ENCODE data around the gene ZNF497.

The ZNF497 gene

DNA sequence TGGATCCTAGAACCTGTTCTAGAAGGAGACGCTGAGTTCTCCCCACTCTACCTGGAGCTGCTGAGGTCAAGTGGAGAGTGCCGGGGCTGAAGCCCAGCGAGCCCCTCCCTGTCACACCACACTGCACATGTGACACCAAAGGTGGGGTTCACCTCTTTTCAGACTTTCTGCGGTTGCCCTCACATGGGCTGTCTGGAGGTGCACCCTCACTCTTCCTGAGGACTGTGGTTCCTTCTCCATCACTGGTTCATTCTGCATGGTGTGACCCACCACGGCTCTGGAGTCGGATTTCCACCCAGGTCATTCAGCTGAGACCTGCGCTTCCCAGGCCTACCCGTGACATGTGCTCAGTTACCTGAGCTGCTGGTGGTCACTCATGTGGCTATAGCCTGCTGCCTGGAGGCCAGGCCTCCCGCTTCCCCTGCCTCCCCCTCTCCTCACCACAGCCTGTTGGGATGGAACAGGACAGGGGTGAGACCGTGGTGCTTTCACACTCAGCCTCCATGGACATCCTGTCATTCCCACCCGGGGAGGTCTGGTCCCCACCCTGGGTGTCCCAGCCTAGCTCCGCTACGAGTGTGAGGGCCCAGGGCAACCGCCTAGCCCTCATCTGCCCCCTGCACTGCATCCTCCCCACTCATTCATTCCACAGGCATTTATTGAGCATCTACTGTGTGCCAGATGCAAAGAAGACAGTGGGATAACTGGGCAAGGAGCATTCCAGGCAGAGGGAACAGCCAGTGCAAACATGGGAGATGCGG, 8.7 kb downstream of the ZNF497 start:
- Mint-ChIP-seq H3K27me3 (ENCODE audit: low read depth, poor library complexity) (peaks cover 4% of the 10 kb centered on the region), H3K4me1 (peaks cover 26% of the 10 kb centered on the region), H3K4me3 (no peak overlapping the region), H3K36me3 (ENCODE audit: low read depth) (peaks cover 16% of the 10 kb centered on the region), H3K9me3 (no peaks in the 10 kb centered on the region), H3K27ac (no peak overlapping the region)
- TF ChIP-seq, protein P1, sequence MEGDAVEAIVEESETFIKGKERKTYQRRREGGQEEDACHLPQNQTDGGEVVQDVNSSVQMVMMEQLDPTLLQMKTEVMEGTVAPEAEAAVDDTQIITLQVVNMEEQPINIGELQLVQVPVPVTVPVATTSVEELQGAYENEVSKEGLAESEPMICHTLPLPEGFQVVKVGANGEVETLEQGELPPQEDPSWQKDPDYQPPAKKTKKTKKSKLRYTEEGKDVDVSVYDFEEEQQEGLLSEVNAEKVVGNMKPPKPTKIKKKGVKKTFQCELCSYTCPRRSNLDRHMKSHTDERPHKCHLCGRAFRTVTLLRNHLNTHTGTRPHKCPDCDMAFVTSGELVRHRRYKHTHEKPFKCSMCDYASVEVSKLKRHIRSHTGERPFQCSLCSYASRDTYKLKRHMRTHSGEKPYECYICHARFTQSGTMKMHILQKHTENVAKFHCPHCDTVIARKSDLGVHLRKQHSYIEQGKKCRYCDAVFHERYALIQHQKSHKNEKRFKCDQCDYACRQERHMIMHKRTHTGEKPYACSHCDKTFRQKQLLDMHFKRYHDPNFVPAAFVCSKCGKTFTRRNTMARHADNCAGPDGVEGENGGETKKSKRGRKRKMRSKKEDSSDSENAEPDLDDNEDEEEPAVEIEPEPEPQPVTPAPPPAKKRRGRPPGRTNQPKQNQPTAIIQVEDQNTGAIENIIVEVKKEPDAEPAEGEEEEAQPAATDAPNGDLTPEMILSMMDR (IDR thresholded peaks at IDR 0.05), result no peak
- peak; percentile 27 for DNase-seq

DNA sequence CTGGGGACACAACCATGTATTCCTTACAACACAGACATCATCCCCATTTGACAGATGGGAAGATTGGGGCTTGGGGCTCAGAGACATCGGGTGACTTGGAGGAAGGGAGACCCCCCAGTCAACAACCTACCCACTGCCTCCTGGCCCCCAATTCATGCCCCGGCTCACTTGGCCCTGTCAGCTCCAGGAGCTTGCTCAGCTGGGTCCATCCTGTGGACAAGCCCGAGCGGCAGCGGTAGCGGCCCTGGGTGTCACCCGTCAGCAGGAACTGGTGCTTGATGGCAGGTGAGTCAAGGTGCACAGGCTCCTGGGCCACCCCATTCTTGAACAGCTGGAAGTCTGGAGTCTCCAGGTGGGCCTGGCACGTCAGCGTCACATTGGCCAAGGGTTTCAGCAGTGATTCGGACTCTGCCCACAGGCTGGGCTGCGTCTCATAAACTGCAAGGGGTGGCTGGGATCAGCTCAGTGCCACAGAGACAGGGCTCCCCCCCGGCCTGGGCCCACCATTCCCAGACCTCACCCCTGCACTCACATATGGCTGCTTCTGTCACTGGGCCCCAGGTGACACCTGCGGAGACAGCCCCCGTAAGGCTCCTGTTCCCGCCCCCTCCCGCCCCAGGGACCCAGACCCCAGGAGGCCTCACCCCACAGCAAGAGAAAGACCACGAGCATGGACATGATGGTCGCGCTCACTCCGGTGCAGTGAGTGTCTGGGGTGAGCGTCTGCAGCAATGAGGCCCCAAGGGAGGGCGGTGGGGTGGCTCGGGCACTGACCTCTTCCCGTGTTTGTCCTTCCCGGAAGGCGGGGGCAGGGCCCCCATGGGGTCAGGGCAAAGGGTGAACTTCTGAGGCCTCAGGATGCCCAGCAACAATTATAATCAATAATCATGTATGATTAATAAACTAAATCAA, 9.5 kb downstream of the ZNF497 start, which contains the start of gene A1BG:
Gene A1BG, minus strand, starts transcription at position 733 of the 912 bp plus-strand sequence. Its CDS starts 55 bp downstream, at position 678.
- Mint-ChIP-seq H3K36me3 (ENCODE audit: low read depth) (peaks cover 16% of the 10 kb centered on the region), H3K9me3 (no peaks in the 10 kb centered on the region), H3K27me3 (ENCODE audit: low read depth, poor library complexity) (peaks cover 4% of the 10 kb centered on the region), H3K4me1 (peaks cover 35% of the 10 kb centered on the region), H3K4me3 (no peak within 1 kb of the TSS), H3K27ac (peak within 1 kb of the TSS; percentile 6)
- TF ChIP-seq, protein P1 (IDR thresholded peaks at IDR 0.05), result no peak
- no peak for DNase-seq

DNA sequence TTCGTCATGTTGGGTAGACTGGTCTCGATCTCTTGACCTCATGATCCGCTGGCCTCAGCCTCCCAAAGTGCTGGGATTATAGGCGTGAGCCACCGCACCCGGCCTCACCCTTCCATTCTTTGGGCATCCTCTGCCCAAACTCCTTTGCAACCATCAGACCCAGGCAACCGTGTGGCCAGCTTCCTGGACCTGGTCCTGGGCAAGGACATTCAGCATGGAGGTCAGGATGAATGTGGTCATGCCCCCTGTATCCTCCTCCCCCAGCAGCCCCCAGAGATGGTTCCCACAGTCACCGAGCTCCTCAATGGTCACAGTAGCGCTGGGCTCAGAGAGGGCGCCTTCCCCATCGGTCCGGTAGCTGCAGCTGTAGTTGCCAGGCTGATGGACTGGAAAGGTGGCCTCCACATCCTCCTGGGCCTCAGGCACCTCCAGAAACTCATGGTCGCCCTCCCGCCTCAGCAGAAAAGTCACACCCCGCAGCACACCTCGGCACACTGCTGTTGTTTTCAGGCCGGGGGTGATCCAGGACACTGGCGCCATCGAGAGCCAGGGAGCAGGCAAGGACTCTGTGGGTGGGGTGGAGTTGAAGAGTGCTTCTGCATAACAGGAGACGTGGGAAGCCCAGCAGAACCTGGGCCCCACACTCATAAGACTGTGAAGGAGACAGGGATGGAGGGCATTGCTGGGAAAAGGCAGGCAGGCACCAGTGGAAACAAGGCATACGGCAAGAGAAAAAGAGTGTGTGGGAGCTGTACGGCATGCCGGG, 10.4 kb downstream of the ZNF497 start:
- Mint-ChIP-seq H3K4me3 (no peak overlapping the region), H3K27ac (peak overlapping the region; percentile 6), H3K36me3 (ENCODE audit: low read depth) (peaks cover 16% of the 10 kb centered on the region), H3K9me3 (no peaks in the 10 kb centered on the region), H3K27me3 (ENCODE audit: low read depth, poor library complexity) (peaks cover 7% of the 10 kb centered on the region), H3K4me1 (peaks cover 38% of the 10 kb centered on the region)
- TF ChIP-seq, protein P1 (IDR thresholded peaks at IDR 0.05), result no peak
- DNase-seq, result no peak

DNA sequence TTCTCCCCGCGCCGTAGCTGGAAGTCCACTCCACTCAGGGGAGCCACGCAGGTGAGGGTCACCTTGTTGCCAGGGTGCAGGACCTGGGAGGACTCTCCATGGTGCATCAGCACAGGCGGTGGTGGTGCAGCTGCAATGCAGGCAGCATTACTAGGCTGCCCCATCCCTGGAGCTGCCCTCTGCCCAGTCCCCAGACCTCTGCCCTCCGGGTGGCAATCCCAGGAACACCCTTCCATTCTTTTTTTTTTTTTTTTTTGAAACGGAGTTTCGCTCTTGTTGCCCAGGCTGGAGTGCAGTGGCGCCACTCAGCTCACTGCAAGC, 11.0 kb downstream of the ZNF497 start:
- H3K36me3 Mint-ChIP-seq (ENCODE audit: low read depth), result peaks cover 16% of the 10 kb centered on the region
- no peak overlapping the region for H3K4me3 Mint-ChIP-seq
- H3K4me1 Mint-ChIP-seq, result peaks cover 38% of the 10 kb centered on the region
- peaks cover 11% of the 10 kb centered on the region for H3K27me3 Mint-ChIP-seq (ENCODE audit: low read depth, poor library complexity)
- TF ChIP-seq, protein P1 (IDR thresholded peaks at IDR 0.05), result no peak
- H3K9me3 Mint-ChIP-seq, result no peaks in the 10 kb centered on the region
- no peak for DNase-seq
- H3K27ac Mint-ChIP-seq, result no peak overlapping the region

DNA sequence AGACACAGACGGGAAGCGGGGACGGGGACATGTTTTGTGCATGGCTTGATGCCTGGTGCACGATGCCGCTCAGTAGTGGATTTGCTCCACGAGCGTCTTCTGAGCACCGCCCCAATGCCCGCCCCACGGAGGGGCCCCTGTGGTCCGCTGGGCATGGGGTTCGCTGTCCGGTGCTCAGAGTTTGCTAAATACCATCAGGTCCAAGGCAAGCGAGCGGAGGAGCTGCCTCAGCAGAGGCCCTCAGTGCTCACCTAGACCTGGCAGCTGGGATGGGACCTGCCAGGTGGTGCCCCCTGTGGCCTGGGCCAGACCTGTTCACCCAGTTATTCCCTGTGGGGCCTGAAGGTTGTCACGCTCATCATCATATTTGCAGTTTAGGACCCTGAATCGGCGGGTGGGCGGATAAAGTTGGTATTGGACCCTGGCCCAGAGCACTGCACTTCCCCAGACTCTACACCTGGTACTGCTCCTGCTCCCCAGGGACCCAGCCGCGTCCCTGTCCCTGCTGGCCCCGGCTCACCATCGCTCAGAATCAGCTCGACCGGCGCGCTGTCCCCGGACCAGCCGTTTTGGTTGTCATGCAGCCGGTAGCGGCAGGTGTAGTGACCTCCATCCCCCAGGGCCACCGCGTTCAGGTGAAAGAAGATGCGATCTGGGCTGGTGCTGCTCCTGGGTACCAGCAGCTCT, 11.5 kb downstream of the ZNF497 start:
- TF ChIP-seq, protein P1 (IDR thresholded peaks at IDR 0.05), result no peak
- Mint-ChIP-seq H3K4me1 (peaks cover 38% of the 10 kb centered on the region), H3K9me3 (no peaks in the 10 kb centered on the region), H3K27me3 (ENCODE audit: low read depth, poor library complexity) (peaks cover 16% of the 10 kb centered on the region), H3K4me3 (no peak overlapping the region), H3K36me3 (ENCODE audit: low read depth) (peaks cover 16% of the 10 kb centered on the region), H3K27ac (peak overlapping the region; percentile 51)
- no peak for DNase-seq
